Activated CD8-positive, alpha-beta memory T cell treated with anti-CD3 and anti-CD28 coated beads for 48 hours (primary cell): ENCODE results near the gene TSPAN14.

Source experiments
- DNase-seq, 3 experiments: peaks; one replicate each; pipeline ENCODE4 v3.0.0-alpha.2; 2020; ENCODE audit warnings: low read depth in 2 of 3, low spot score in 2 of 3

Gene TSPAN14

DNA sequence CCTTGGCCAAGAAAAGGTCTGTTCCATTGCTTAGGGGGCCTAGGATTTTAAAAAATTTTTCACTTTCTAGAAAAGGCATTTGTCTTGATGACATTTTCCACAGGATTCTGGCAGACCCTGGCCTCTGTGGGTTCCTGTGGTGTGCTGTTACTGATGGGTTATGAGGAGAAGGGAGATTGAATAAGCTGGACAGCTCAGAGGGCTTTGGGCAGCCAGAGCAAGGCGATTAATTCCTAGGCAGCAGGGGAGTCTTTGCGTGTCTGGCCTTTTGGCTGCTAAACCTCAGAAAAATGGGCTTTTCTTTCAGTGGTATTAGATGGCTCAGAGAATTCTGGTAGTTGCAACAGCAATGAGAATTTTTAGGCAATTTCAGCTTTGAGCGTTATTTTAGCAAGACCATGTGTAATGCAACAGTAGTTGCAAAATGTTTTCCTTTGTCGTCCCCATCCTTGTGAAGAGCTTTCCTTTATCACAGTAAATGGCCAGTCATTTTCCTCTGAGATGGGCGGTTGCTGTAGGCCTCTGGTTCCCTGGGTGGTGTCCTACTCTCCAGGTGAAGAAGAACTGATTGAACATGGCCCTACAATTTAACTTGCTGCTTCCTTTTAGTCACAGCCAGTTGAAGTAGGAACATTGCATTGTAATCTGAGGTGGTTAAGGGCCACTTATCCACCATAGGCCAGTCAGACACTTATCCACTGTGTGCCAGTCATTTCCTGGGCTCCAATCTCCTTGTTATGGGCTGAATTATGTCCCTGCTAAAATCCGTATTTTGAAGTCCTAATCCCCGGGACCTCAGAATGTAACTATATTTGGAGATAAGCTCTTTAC lies 126.7 kb downstream of the TSPAN14 start:
- no peak for DNase-seq

DNA sequence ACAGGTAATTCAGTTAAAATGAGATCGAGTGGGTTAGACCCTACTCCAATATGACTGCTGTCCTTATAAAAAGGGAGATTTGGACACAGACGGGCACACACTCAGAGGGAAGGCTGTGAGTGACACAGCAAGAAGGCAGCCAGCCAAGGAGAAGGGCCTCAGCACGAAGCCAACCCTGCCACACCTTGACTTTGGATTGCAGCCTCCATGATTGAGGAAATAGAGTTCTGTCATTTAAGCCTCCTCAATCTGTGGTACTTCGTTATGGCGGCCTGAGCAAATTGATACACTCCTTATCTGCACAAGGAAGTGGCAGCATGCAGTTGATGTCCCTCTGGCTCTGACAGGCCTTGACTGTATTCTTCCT lies 127.3 kb downstream of the TSPAN14 start:
- DNase-seq = no peak

DNA sequence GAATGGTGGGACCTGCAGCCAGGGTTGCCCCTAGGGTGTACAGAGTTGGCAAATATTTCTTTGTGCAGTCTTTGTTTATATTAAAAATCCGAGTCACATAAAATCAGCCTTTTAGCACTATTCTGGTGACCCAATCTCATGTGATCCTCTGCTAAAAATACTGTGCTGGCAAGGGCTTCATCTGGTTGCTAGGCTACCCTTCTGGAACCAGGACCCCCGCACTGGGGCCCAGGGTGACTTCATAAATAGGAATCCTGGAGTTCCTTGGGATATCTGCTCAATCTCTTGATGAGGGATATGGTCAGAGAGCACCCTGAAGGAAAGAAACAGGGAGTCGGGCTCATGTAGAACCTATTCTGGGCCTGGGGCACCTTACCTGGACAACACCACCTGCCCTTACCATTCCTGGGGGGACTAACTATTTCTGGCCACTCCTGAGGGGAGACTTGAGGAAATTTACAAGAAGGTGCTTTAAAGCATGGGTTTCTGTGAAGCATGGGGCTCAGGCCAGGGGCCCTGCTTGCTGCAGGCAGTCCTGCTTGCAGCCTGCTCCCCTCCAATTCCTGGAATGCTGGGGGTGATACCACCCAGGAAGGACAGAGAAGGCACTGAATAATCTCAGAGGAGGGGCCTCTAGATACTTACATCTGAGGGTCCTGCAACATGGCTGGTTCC lies 128.3 kb downstream of the TSPAN14 start:
- DNase-seq = no peak
